GM18526 (cell line): ENCODE measurements around the gene TSPAN18.

ENCODE experiments used
- POLR2A ChIP-seq: IDR thresholded peaks from 3 replicates; pipeline ENCODE4 v1.6.1; 2011; ENCODE audit not compliant: insufficient read length; ENCODE audit errors: extremely low read depth

Gene TSPAN18

DNA sequence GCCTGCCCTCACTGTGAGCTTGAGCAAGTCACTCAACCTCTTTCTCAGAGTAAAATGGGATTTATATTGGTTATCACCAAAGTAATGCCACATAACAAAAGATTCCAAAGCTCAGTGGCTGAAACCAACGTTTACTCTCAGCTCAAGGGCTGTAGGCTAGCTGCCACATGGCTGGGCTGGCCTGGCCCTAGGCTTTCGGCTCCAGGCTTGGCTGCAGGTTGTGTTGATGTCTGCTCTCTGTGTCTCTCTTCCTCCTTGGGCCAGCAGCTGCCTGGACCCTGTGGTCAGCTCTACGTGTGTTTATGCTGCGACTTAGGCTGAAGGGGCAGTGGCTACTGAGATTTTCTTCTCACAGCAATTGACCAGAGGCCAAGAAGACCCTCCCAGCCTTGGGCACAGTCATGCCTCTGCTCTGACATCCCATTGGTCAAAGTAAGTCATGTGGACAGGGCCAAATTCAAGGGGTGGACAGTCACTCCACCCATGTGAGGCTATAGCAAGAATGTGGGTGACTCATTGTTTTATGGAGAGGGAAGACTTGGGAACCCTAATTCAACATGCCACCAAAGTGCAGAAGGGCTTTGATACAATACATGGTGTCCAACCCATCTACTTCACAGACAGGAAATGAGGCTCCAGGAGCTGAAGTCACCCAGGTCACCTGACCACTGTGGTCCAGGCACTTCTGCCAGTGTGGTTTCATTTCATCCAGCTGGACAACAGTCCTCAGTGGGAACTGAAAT, 90.6 kb downstream of the TSPAN18 start:
- TF ChIP-seq POLR2A, result no peak

- no peak for TF ChIP-seq POLR2A
Observed at GRCh38 chr11:44818110-44818509, 91.3 kb downstream of the TSPAN18 start.

- no peak for TF ChIP-seq POLR2A
Observed at GRCh38 chr11:44819346-44819745, 92.6 kb downstream of the TSPAN18 start.

- no peak for TF ChIP-seq POLR2A
Observed at GRCh38 chr11:44822369-44822768, 95.6 kb downstream of the TSPAN18 start.

GRCh38 chr11:44823006-44823405, 96.2 kb downstream of the TSPAN18 start:
- no peak for TF ChIP-seq POLR2A

- TF ChIP-seq POLR2A, result no peak
Observed at GRCh38 chr11:44823868-44824267, 97.1 kb downstream of the TSPAN18 start.

DNA sequence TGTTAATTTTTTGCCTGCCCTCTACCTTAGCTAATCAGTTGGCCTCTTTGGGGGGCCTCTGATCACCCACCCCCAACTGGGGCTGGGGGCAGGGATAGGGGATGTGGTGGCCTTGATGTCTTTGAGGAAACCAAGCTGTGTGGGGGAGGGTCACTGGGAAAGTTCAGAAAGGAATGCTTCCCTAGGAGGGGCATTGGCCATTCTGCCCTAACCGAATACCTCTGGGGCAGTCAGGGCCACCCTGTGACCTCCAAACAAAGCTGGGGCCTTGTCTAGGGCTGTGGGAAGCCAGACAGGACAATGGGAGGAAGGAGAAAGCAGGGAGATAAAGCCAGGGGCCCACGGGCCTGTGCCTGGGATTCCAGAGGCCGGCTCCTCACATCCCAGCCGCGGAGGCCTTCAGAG, 97.5 kb downstream of the TSPAN18 start:
- no peak for TF ChIP-seq POLR2A

- no peak for TF ChIP-seq POLR2A
Observed at GRCh38 chr11:44825058-44825785, 98.5 kb downstream of the TSPAN18 start.

GRCh38 chr11:44826922-44827643, 100.3 kb downstream of the TSPAN18 start:
- no peak for TF ChIP-seq POLR2A

GRCh38 chr11:44828296-44828695, 101.5 kb downstream of the TSPAN18 start:
- no peak for TF ChIP-seq POLR2A

DNA sequence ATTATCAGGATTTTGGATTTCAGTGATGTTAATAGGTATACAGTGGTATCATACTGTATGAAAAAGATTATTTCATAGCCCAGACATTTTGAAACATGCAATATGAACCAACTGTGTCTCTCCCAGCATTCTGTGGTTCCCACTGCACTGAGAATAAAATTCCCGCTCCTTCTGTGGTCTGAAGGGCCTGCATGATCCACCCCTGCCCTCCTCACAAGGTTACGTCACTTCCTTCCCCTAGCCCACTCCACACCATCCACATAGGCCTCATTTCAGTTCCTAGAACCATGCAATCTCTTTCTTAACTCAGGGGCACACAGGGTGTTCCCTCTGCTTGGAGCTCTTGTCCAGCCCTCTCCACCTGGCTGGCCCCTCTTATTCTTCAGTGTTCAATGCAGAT, 103.1 kb downstream of the TSPAN18 start:
- TF ChIP-seq POLR2A, result no peak

GRCh38 chr11:44831605-44832394, 105.0 kb downstream of the TSPAN18 start:
- no peak for TF ChIP-seq POLR2A

DNA sequence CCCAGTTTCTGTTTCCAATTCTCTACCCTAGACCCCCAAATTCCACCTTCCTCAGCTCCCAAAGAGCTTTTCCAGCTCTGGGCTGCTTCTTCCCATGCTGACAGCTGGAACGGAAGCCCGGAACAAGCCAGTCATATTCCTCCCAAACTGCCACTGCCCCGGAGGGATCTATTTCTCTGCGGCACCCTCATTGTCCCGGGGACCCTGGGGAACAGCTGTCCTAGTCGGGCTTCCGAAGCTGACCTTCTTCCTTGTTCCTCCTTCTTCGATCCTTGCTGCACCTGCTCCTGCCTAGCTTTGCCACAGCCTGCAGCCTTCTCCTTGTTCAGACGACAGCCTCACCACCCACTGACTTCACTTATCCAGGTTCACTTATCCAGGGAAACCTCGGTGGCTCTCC, 105.7 kb downstream of the TSPAN18 start:
- TF ChIP-seq POLR2A, result no peak

GRCh38 chr11:44833221-44833876, 106.6 kb downstream of the TSPAN18 start:
- TF ChIP-seq POLR2A, result no peak
